ENCODE data around the gene TEDC2.

DNA sequence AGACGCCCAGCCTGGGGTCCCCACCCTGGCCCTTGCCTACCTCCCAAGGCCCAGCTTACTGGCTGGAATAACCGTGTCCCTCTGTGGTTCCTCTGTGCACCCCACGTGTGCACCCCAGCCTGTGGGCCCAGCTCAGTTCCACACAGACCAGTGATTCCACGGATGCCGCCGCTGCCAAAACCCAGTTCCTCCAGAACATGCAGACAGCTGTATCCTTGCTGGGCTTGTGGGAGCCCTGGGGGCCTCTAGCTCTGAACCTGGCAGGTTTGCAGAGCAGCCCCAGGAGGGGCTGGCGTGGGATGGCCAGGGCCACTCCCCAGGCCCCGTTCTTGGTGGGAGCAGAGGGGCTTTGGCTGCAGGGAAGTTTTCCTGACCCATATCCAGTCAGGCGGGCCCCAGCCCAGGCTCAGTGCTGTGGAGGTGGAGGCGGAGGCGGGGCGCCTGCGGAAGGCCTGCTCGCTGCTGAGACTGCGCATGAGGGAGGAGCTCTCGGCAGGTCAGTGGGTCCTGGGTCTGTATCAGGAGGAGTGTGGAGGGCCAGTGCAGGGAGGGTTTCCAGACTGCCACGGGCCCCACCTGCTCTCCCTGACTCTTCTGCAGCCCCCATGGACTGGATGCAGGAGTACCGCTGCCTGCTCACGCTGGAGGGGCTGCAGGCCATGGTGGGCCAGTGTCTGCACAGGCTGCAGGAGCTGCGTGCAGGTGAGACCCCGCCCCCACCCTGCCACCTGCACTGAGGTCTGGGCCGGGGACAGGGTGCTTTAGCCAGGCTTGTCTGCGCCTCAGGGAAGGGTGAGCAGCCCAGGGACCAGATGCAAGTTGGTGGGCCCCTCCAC lies 2.3 kb downstream of the TEDC2 start:
- TF ChIP-seq, protein P1, sequence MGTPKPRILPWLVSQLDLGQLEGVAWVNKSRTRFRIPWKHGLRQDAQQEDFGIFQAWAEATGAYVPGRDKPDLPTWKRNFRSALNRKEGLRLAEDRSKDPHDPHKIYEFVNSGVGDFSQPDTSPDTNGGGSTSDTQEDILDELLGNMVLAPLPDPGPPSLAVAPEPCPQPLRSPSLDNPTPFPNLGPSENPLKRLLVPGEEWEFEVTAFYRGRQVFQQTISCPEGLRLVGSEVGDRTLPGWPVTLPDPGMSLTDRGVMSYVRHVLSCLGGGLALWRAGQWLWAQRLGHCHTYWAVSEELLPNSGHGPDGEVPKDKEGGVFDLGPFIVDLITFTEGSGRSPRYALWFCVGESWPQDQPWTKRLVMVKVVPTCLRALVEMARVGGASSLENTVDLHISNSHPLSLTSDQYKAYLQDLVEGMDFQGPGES (IDR thresholded peaks at IDR 0.05; ENCODE audit: low read depth, low read length) = no peak
- TF ChIP-seq, protein P2, sequence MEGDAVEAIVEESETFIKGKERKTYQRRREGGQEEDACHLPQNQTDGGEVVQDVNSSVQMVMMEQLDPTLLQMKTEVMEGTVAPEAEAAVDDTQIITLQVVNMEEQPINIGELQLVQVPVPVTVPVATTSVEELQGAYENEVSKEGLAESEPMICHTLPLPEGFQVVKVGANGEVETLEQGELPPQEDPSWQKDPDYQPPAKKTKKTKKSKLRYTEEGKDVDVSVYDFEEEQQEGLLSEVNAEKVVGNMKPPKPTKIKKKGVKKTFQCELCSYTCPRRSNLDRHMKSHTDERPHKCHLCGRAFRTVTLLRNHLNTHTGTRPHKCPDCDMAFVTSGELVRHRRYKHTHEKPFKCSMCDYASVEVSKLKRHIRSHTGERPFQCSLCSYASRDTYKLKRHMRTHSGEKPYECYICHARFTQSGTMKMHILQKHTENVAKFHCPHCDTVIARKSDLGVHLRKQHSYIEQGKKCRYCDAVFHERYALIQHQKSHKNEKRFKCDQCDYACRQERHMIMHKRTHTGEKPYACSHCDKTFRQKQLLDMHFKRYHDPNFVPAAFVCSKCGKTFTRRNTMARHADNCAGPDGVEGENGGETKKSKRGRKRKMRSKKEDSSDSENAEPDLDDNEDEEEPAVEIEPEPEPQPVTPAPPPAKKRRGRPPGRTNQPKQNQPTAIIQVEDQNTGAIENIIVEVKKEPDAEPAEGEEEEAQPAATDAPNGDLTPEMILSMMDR (IDR thresholded peaks at IDR 0.05) = no peak
